Ramos (cell line): Measurements from ENCODE around the gene SULT1C3.

Source experiments
- in situ Hi-C: fragments of 300-500 bp; cut with MboI; formaldehyde crosslinking; loops from one replicate; pipeline ENCODE4 v1.14.3; 2022; ENCODE audit warnings: low sequenced_read_pairs; ENCODE audit not compliant: unreplicated experiment

The SULT1C3 gene

DNA sequence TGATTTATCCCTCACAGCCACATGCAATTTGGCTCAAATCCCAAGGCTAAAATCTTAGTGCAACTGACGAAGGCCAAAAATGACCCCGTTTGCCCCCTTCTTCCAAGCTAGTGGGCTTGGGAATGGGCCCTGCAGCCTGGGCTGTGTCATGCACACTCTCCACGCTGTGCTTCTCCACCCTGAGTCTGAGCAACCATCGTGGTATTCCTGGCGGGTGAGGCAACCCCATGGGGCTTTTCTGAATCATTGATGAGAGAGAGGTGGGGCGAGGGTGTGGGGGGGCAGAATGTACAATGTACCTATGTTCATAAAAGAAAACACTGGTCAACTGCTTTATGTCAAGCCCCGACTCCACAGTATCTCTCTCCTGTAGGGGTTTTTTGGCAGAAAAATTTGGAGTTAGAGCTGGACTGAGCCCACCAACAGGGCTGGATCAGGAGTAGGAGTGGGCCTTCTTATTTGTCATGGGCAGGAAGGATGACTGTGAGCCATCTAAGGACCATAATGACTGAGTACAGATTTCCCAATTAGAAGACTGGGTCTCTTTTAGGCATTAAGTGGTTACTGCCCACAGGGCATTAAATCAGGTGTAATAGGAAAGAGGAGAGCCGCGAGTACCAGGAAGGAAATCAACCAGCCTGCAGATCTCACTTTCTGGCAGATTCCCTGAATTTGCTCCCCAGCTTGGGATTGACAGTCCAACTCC lies 57.8 kb downstream of the SULT1C3 start:
- in situ Hi-C loops, result no loop called here

DNA sequence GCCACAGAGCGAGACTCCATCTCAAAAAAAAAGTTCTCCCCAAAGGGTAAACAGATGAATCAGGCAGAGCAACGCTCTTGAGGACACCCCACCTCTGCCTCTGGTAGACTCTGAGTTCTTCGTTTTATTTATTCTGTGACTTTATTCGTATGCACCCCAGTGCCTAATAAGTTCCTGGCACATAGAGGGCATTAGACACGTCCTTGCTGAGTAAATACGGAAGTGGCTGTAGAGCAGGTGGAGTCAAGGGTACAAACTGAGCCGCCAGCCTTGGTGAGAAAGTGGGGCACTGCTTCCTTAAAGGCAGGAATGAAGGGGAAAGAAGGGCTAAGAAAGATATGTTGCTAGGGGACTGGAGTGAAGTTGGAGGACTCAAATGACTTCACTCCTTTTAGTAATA lies 61.8 kb downstream of the SULT1C3 start:
- in situ Hi-C loops, result no loop called here

- in situ Hi-C loops, result no loop called here
These were observed 65.2 kb downstream of the SULT1C3 start for GRCh38 chr2:108304975-108305374.

GRCh38 chr2:108305901-108306300 lies 66.1 kb downstream of the SULT1C3 start:
- in situ Hi-C loops, result no loop called here

GRCh38 chr2:108309903-108310302 lies 70.1 kb downstream of the SULT1C3 start:
- in situ Hi-C loops, result no loop called here
